H1 (cell line): ENCODE results near the gene MAP1B. TPM values are rescaled to one million over a fixed set of nuclear protein-coding genes. Genes with fewer than 3 reads are reported as not detected.

Experiments
- CTCF ChIA-PET: fragments of 300-600 bp; sonication (Branson Sonifier 250); formaldehyde crosslinking; loops from one replicate; lab custom pipeline; 2021; ENCODE audit not compliant: partially characterized antibody; lab: Charles Lee
- POLR2A ChIA-PET: fragments of 300-600 bp; sonication (Branson Sonifier 250); formaldehyde crosslinking; loops from one replicate; lab custom pipeline; 2021; ENCODE audit warnings: inconsistent platforms; ENCODE audit not compliant: partially characterized antibody; lab: Charles Lee
- DNase-seq, 2 experiments: peaks; one replicate each; pipeline versions ENCODE4 v3.0.0 to v3.0.0-alpha.2; 2010 to 2022; ENCODE audit warnings: low spot score in 2 of 2, low read depth in 1 of 2, mixed read lengths in 1 of 2
- FAIRE-seq: peaks from 2 replicates; lab custom pipeline; 2011; peaks lifted over from hg19 to GRCh38; lab: Jason Lieb, UNC
- H2AFZ ChIP-seq: 2 replicates; pipeline ENCODE4 v1.8.1; 2012; ENCODE audit warnings: low read length, inconsistent platforms
- H2AK5ac ChIP-seq: 2 replicates; pipeline ENCODE4 v1.6.1; 2013; ENCODE audit warnings: low read depth, low read length
- H2BK120ac ChIP-seq: replicated peaks from 2 replicates; pipeline ENCODE3; 2013; ENCODE audit warnings: low read depth, low read length, inconsistent platforms
- H2BK12ac ChIP-seq: 2 replicates; pipeline ENCODE4 v1.6.1; 2013; ENCODE audit warnings: low read depth, low read length
- H2BK15ac ChIP-seq: 2 replicates; pipeline ENCODE4 v1.6.1; 2013; ENCODE audit warnings: low read length
- H2BK20ac ChIP-seq: 2 replicates; pipeline ENCODE4 v1.6.1; 2013; ENCODE audit warnings: low read length
- H2BK5ac ChIP-seq: 2 replicates; pipeline ENCODE4 v1.6.1; 2013; ENCODE audit warnings: low read depth, low read length
- H3K14ac ChIP-seq: 2 replicates; pipeline ENCODE4 v1.6.1; 2013; ENCODE audit warnings: inconsistent platforms; ENCODE audit not compliant: insufficient read length
- H3K18ac ChIP-seq: 2 replicates; pipeline ENCODE4 v1.6.1; 2013; ENCODE audit warnings: low read length; ENCODE audit errors: extremely low read depth
- H3K23ac ChIP-seq: 2 replicates; pipeline ENCODE4 v1.6.1; 2013; ENCODE audit warnings: inconsistent platforms; ENCODE audit not compliant: insufficient read length
- H3K23me2 ChIP-seq: 2 replicates; pipeline ENCODE4 v1.6.1; 2013; ENCODE audit warnings: low read depth, low read length
- H3K27ac ChIP-seq: 2 replicates; pipeline ENCODE4 v1.6.1; 2011; ENCODE audit warnings: low read depth, low read length, inconsistent platforms
- H3K27me3 ChIP-seq, 4 experiments: replicated peaks in 1 of 4; 1 replicate in 1 of 4; 2 replicates in 3 of 4; pipeline versions ENCODE4 v1.6.1 to v1.8.1; 2011 to 2013; ENCODE audit warnings: low read length in 3 of 4, mild to moderate bottlenecking in 3 of 4, inconsistent platforms in 2 of 4, mixed read lengths in 2 of 4, moderate library complexity in 1 of 4; ENCODE audit not compliant: control insufficient read depth in 3 of 4, insufficient read depth in 3 of 4; ENCODE audit errors: extremely low read depth in 1 of 4
- H3K36me3 ChIP-seq, 4 experiments: 2 replicates each; pipeline versions ENCODE4 v1.6.1 to v1.8.1; 2011 to 2013; ENCODE audit warnings: mild to moderate bottlenecking in 4 of 4, low read length in 3 of 4, moderate library complexity in 2 of 4, control low read depth in 1 of 4, inconsistent platforms in 1 of 4; ENCODE audit not compliant: insufficient read depth in 4 of 4, control insufficient read depth in 2 of 4
- H3K4ac ChIP-seq: replicated peaks from 2 replicates; pipeline ENCODE3; 2013; ENCODE audit warnings: low read length, low read depth, mixed read lengths, inconsistent platforms; ENCODE audit not compliant: insufficient read length
- H3K4me1 ChIP-seq, 4 experiments: replicated peaks in 1 of 4; 1 replicate in 1 of 4; 2 replicates in 3 of 4; pipeline versions ENCODE4 v1.6.1 to v1.8.1; 2011 to 2013; ENCODE audit warnings: low read length in 3 of 4, inconsistent platforms in 2 of 4, mixed read lengths in 1 of 4; ENCODE audit not compliant: insufficient read depth in 4 of 4, control insufficient read depth in 3 of 4
- H3K4me2 ChIP-seq, 2 experiments: 2 replicates each; pipeline versions ENCODE4 v1.6.1 to v1.8.1; 2011 to 2013; ENCODE audit warnings: low read depth in 2 of 2, low read length in 2 of 2, control low read depth in 1 of 2, inconsistent platforms in 1 of 2, mild to moderate bottlenecking in 1 of 2; ENCODE audit not compliant: insufficient read depth in 1 of 2
- H3K4me3 ChIP-seq, 4 experiments: fragments of 200-600, 300-600 bp in 1 of 4; sonication (generic), shearing (Covaris generic), sonication (Bioruptor Twin) in 1 of 4; 2 replicates each; pipeline versions ENCODE4 v1.5.1 to v1.8.1; 2011 to 2016; ENCODE audit warnings: low read length in 4 of 4, low read depth in 3 of 4, control low read depth in 2 of 4, inconsistent platforms in 2 of 4, mild to moderate bottlenecking in 2 of 4, mixed read lengths in 1 of 4, moderate library complexity in 1 of 4; ENCODE audit not compliant: insufficient read depth in 2 of 4; ENCODE audit errors: extremely low read depth in 1 of 4
- H3K56ac ChIP-seq: replicated peaks from 2 replicates; pipeline ENCODE3; 2013; ENCODE audit warnings: low read depth, mild to moderate bottlenecking, mixed read lengths, low read length, inconsistent platforms; ENCODE audit not compliant: insufficient read length
- H3K79me1 ChIP-seq: 2 replicates; pipeline ENCODE4 v1.6.1; 2013; ENCODE audit warnings: low read depth, low read length, control low read depth
- H3K79me2 ChIP-seq, 2 experiments: 2 replicates each; pipeline versions ENCODE4 v1.6.1 to v1.8.1; 2012 to 2013; ENCODE audit warnings: low read length in 2 of 2, mild to moderate bottlenecking in 2 of 2, inconsistent platforms in 1 of 2; ENCODE audit not compliant: insufficient read depth in 2 of 2, control insufficient read depth in 1 of 2
- H3K9ac ChIP-seq, 4 experiments: replicated peaks in 1 of 4; 1 replicate in 1 of 4; 2 replicates in 3 of 4; pipeline versions ENCODE4 v1.6.1 to v1.8.1; 2011 to 2013; ENCODE audit warnings: low read depth in 3 of 4, low read length in 3 of 4, control low read depth in 2 of 4, mild to moderate bottlenecking in 2 of 4, moderate library complexity in 2 of 4, inconsistent platforms in 1 of 4; ENCODE audit errors: extremely low read depth in 1 of 4
- H3K9me3 ChIP-seq, 2 experiments: 2 replicates each; pipeline versions ENCODE4 v1.6.1 to v1.8.1; 2012 to 2013; ENCODE audit warnings: mild to moderate bottlenecking in 2 of 2, moderate library complexity in 2 of 2, control low read depth in 1 of 2, inconsistent platforms in 1 of 2, low read depth in 1 of 2, low read length in 1 of 2, mixed read lengths in 1 of 2; ENCODE audit not compliant: insufficient read depth in 2 of 2
- H4K20me1 ChIP-seq, 2 experiments: replicated peaks in 1 of 2; 2 replicates each; pipeline versions ENCODE3 to v1.8.1; 2011 to 2013; ENCODE audit warnings: inconsistent platforms in 2 of 2, low read length in 2 of 2, mild to moderate bottlenecking in 1 of 2; ENCODE audit not compliant: insufficient read depth in 2 of 2, control insufficient read depth in 1 of 2
- H4K5ac ChIP-seq: 2 replicates; pipeline ENCODE4 v1.6.1; 2013; ENCODE audit warnings: low read length, low read depth, mixed read lengths, inconsistent platforms; ENCODE audit not compliant: insufficient read length
- H4K8ac ChIP-seq: 2 replicates; pipeline ENCODE4 v1.8.0; 2013; ENCODE audit warnings: mild to moderate bottlenecking, moderate library complexity, low read length, inconsistent platforms; ENCODE audit not compliant: insufficient read depth; ENCODE audit errors: extremely low read depth
- H4K91ac ChIP-seq: replicated peaks from 2 replicates; pipeline ENCODE3; 2013; ENCODE audit warnings: low read length, mixed read lengths, inconsistent platforms; ENCODE audit not compliant: insufficient read length
- CBX5 ChIP-seq: fragments of 300-800, 300-1000 bp; sonication (generic); IDR thresholded peaks from 2 replicates; pipeline ENCODE4 v1.7.1; 2016; ENCODE audit warnings: antibody characterized with exemption, low read length, low read depth
- CBX8 ChIP-seq: fragments of 300-800, 300-1000 bp; sonication (generic); IDR thresholded peaks from 2 replicates; pipeline ENCODE4 v1.7.1; 2016; ENCODE audit warnings: low read depth, low read length, borderline replicate concordance
- CREB1 ChIP-seq: IDR thresholded peaks from 2 replicates; pipeline ENCODE4 v1.6.1; 2012; ENCODE audit warnings: inconsistent platforms
- FOSL1 ChIP-seq: IDR thresholded peaks from 2 replicates; pipeline ENCODE4 v1.6.1; 2011; ENCODE audit warnings: mild to moderate bottlenecking, low read depth, low read length, moderate library complexity; ENCODE audit not compliant: insufficient read depth
- HDAC2 ChIP-seq, 2 experiments: fragments of 300-600 bp in 1 of 2; sonication (generic) in 1 of 2; IDR thresholded peaks; 2 replicates each; pipeline ENCODE4 v1.6.1; 2011 to 2012; ENCODE audit warnings: low read depth in 2 of 2, low read length in 2 of 2, mild to moderate bottlenecking in 2 of 2, moderate library complexity in 2 of 2, borderline replicate concordance in 1 of 2, inconsistent platforms in 1 of 2
- HDAC6 ChIP-seq: IDR thresholded peaks from one replicate; pipeline ENCODE4 v1.7.1; 2012; ENCODE audit warnings: low read depth, mild to moderate bottlenecking, inconsistent platforms, low read length, moderate library complexity
- NANOG ChIP-seq: IDR thresholded peaks from 2 replicates; pipeline ENCODE4 v1.6.1; 2011; ENCODE audit warnings: low read length, low read depth, mild to moderate bottlenecking, inconsistent platforms; ENCODE audit not compliant: insufficient read depth, poor library complexity, severe bottlenecking
- PHF8 ChIP-seq: fragments of 200-600 bp; sonication (generic); conservative IDR thresholded peaks from 2 replicates; pipeline ENCODE4 v1.7.1; 2012; ENCODE audit warnings: low read depth, mild to moderate bottlenecking, inconsistent platforms, low read length, moderate library complexity
- POLR2A ChIP-seq, 2 experiments: IDR thresholded peaks; 1 replicate in 1 of 2; 2 replicates in 1 of 2; pipeline ENCODE4 v1.6.1; 2011; ENCODE audit warnings: low read depth in 2 of 2, low read length in 2 of 2, mild to moderate bottlenecking in 2 of 2; ENCODE audit errors: control extremely low read depth in 1 of 2
- RBBP5 ChIP-seq: IDR thresholded peaks from 2 replicates; pipeline ENCODE4 v1.7.1; 2012; ENCODE audit warnings: low read depth, mild to moderate bottlenecking, inconsistent platforms, low read length, moderate library complexity, borderline replicate concordance
- SIRT6 ChIP-seq: IDR thresholded peaks from one replicate; pipeline ENCODE4 v1.7.1; 2012; ENCODE audit warnings: low read length, inconsistent platforms
- SP2 ChIP-seq: IDR thresholded peaks from 2 replicates; pipeline ENCODE4 v1.6.1; 2012; ENCODE audit warnings: mild to moderate bottlenecking, low read length, inconsistent platforms
- TBP ChIP-seq: IDR thresholded peaks from 2 replicates; pipeline ENCODE4 v1.6.1; 2011; ENCODE audit warnings: low read depth, low read length, improper control_type of control experiment
- YY1 ChIP-seq: IDR thresholded peaks from 2 replicates; pipeline ENCODE4 v1.6.1; 2011; ENCODE audit warnings: low read depth, mild to moderate bottlenecking, low read length
- ZNF274 ChIP-seq: IDR thresholded peaks from 2 replicates; pipeline ENCODE4 v1.7.0; 2012; ENCODE audit warnings: low read length, borderline replicate concordance; ENCODE audit errors: extremely low read depth
- WGBS, 2 experiments: shearing (Covaris generic) in 1 of 2; methylation state at CpG; one replicate each; pipeline versions ENCODE4 v1.1.6 to v1.1.7; 2013 to 2015; ENCODE audit warnings: low lambda C conversion rate in 2 of 2, mixed read lengths in 2 of 2, inconsistent platforms in 1 of 2, low coverage in 1 of 2, missing lambda C conversion rate in 1 of 2; ENCODE audit not compliant: insufficient replicate concordance in 2 of 2, insufficient coverage in 1 of 2, insufficient read length in 1 of 2; ENCODE audit errors: extremely low coverage in 1 of 2, missing lambda C conversion rate in 1 of 2; 5-methylcytosine and 5-hydroxymethylcytosine counted together
- polyA plus RNA-seq, 7 experiments: library from polyadenylated mRNA; depleted of rRNA in 3 of 7; stranded (reverse) in 5 of 7; unstranded in 2 of 7; fragments of >200 nt in 5 of 7; fragments of 200-250 nt in 2 of 7; gene quantifications; 1 replicate in 5 of 7; 2 replicates in 1 of 7; 4 replicates in 1 of 7; pipeline versions ENCODE4 v1.2.1 to v1.2.3, GENCODE V29; 2011 to 2013; ENCODE audit warnings: missing spikeins in 2 of 7, mixed read lengths in 2 of 7
- total RNA-seq: library from RNA; stranded (reverse); fragmentation: NEBNext Ultra II Directional; extraction: Animal tissue kit (Norgen Biotek cat#: 25700); gene quantifications from 2 replicates; pipeline ENCODE4 v1.2.1, GENCODE V29; 2021

The MAP1B gene
- total and polyA plus RNA-seq, 2 of the 8 experiments (the other 6 are each of a cell fraction or from before 2014, with no cell fraction given): 24.5 to 120 TPM

GRCh38 chr5:72130351-72130761 lies 23.1 kb downstream of the MAP1B start:
- no peak overlapping the region for H2BK12ac ChIP-seq
- no peak overlapping the region for H2AFZ ChIP-seq
- FAIRE-seq (no peak), DNase-seq (no peak)
- no peak overlapping the region for H3K23ac ChIP-seq
- H4K91ac ChIP-seq: no peak overlapping the region
- no peak overlapping the region for H3K4ac ChIP-seq
- H3K4me3 ChIP-seq: no peak overlapping the region
- H3K9me3 ChIP-seq: no peaks in the 10 kb centered on the region
- no peak overlapping the region for H3K9ac ChIP-seq
- no peak overlapping the region for H2BK120ac ChIP-seq
- H3K27ac ChIP-seq: no peak overlapping the region
- H3K56ac ChIP-seq: no peak overlapping the region
- no peak overlapping the region for H3K14ac ChIP-seq
- H2BK15ac ChIP-seq: no peak overlapping the region
- ChIA-PET POLR2A (interaction anchor here (0.7 kb wide), 1 partner anchor 219 kb away, joined by 3 read pairs; no protein-coding TSS in a partner anchor), CTCF (no interaction called here)
- no peaks in the 10 kb centered on the region for H3K23me2 ChIP-seq
- peaks cover 0 to 14% (median 0%) of the 10 kb centered on the region in 4 experiments; a peak in 3 of 8 replicates for H3K36me3 ChIP-seq
- TF ChIP-seq HDAC6: no peak
- TF ChIP-seq HDAC2 (IDR thresholded peaks at IDR 0.05; ENCODE audit: borderline replicate concordance in 1 of 2, low read depth in 2 of 2, low read length in 2 of 2): no peak
- no peak for TF ChIP-seq FOSL1
- no peak for TF ChIP-seq RBBP5
- no peak for TF ChIP-seq POLR2A (IDR thresholded peaks at IDR 0.05; ENCODE audit: control extremely low read depth in 1 of 2, low read depth in 2 of 2, low read length in 2 of 2)
- no peak for TF ChIP-seq CBX8
- no peak for TF ChIP-seq PHF8
- TF ChIP-seq CBX5: no peak
- TF ChIP-seq NANOG: no peak
- no peak for TF ChIP-seq SIRT6
- no peak for TF ChIP-seq SP2
- TF ChIP-seq ZNF274: no peak
- TF ChIP-seq CREB1: no peak
- no peak for TF ChIP-seq TBP
- no peak for TF ChIP-seq YY1
- no peak overlapping the region for H3K18ac ChIP-seq
- no peak overlapping the region for H3K4me2 ChIP-seq
- H3K27me3 ChIP-seq: no peaks in the 10 kb centered on the region
- peaks cover 0 to 2% of the 10 kb centered on the region in 2 experiments for H4K20me1 ChIP-seq
- peaks cover 0 to 19% of the 10 kb centered on the region in 2 experiments; a peak in 2 of 4 replicates for H3K79me2 ChIP-seq
- H3K79me1 ChIP-seq: no peaks in the 10 kb centered on the region
- H4K5ac ChIP-seq: no peak overlapping the region
- H3K4me1 ChIP-seq: peaks cover 0 to 6% (median 4%) of the 10 kb centered on the region in 4 experiments; a peak in 5 of 7 replicates
- H4K8ac ChIP-seq: no peak overlapping the region
- H2BK20ac ChIP-seq: no peak overlapping the region
- 95% methylated on average over 2 of the region's 2 CpGs; no CpG with 5 or more reads in 1 of the 2 experiments for WGBS, 2 experiments
- H2BK5ac ChIP-seq: no peak overlapping the region
- H2AK5ac ChIP-seq: no peak overlapping the region
